GM21529 (cell line): ENCODE data around the gene APOC4.
"Not testable (repeated sequence)": the region's sequence is repeated elsewhere in the genome, so short reads cannot be mapped to it uniquely, and the experiment has no call there.

Experiments
- ATAC-seq: cut with Tn5 transposase; IDR thresholded peaks from one replicate; pipeline ENCODE4 v1.9.1; 2021; ENCODE audit not compliant: unreplicated experiment

APOC4 gene

GRCh38 chr19:44942067-44942571 lies at the start of gene APOC4:
APOC4 (plus strand) TSS chr19:44942237; CDS start chr19:44942278, 41 bp downstream.
- no peak for ATAC-seq

GRCh38 chr19:44892932-44893331 lies 49.1 kb upstream of the APOC4 start:
- ATAC-seq = no peak

- no peak for ATAC-seq
These were observed 48.5 kb upstream of the APOC4 start for GRCh38 chr19:44893332-44894051.

- ATAC-seq = no peak
These were observed 48.0 kb upstream of the APOC4 start for GRCh38 chr19:44894052-44894400.

- ATAC-seq = no peak
These were observed 47.1 kb upstream of the APOC4 start for GRCh38 chr19:44894946-44895345.

GRCh38 chr19:44897835-44898234 lies 44.2 kb upstream of the APOC4 start:
- ATAC-seq = no peak

GRCh38 chr19:44900328-44901244 lies 41.5 kb upstream of the APOC4 start:
- ATAC-seq = no peak

GRCh38 chr19:44903216-44903601 lies 38.8 kb upstream of the APOC4 start:
- no peak for ATAC-seq

GRCh38 chr19:44903602-44904425 lies 38.2 kb upstream of the APOC4 start:
- no peak for ATAC-seq

- ATAC-seq = no peak
These were observed 37.5 kb upstream of the APOC4 start for GRCh38 chr19:44904426-44904994.

GRCh38 chr19:44905437-44906160 lies 36.4 kb upstream of the APOC4 start, which contains the start of gene APOE:
APOE (plus strand) TSS chr19:44905796; CDS start chr19:44906625, 829 bp downstream.
- ATAC-seq = no peak

- ATAC-seq = no peak
These were observed 34.4 kb upstream of the APOC4 start for GRCh38 chr19:44907613-44908012.

- ATAC-seq = no peak
These were observed 33.8 kb upstream of the APOC4 start for GRCh38 chr19:44908074-44908835.

- no peak for ATAC-seq
These were observed 33.2 kb upstream of the APOC4 start for GRCh38 chr19:44908836-44909261.

- no peak for ATAC-seq
These were observed 32.3 kb upstream of the APOC4 start for GRCh38 chr19:44909775-44910174.

GRCh38 chr19:44911896-44912295 lies 30.1 kb upstream of the APOC4 start:
- ATAC-seq = not testable (repeated sequence)

- ATAC-seq = no peak
These were observed 29.2 kb upstream of the APOC4 start for GRCh38 chr19:44912854-44913253.

- not testable (repeated sequence) for ATAC-seq
These were observed 28.3 kb upstream of the APOC4 start for GRCh38 chr19:44913512-44914432.
